ENCODE measurements around the gene PPIL6.

PPIL6 gene

GRCh38 chr6:109396046-109396718 lies 44.2 kb downstream of the PPIL6 start:
- DNase-seq (ENCODE audit: extremely low spot score): no peak
- ChIA-PET CTCF (interaction anchor here (0.9 to 4.4 kb wide), 4 partner anchors 9 to 209 kb away, joined by 3 to 41 read pairs (median 5); partner anchors contain the start of gene CD164), POLR2A (no interaction called here)
- TF ChIP-seq CTCF (IDR thresholded peaks at IDR 0.05; ENCODE audit: control extremely low read depth, extremely low read depth, low read depth, missing control alignments): no peak

DNA sequence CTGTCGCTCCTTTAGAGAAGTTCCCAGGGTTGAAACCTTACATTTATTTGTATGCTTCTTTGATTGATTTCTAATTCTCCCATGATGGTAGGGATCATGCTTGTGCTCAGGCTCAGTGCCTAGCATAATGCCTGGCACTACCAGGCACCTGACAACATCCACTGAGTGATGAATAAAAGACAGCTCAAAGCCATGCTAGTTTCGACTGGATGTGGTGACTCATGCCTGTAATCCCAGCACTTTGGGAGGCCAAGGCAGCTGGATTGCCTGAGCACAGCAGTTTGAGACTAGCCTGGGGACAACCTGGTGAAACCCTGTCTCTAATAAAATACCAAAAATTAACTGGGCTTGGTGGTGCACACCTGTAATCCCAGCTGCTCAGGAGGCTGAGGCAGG lies 46.5 kb downstream of the PPIL6 start:
- DNase-seq (ENCODE audit: extremely low spot score): no peak
- ChIA-PET CTCF (interaction anchor here (0.9 to 4.4 kb wide), 4 partner anchors 10 to 207 kb away, joined by 3 to 41 read pairs (median 4); partner anchors contain the start of gene CD164), POLR2A (no interaction called here)
- TF ChIP-seq CTCF (IDR thresholded peaks at IDR 0.05; ENCODE audit: control extremely low read depth, extremely low read depth, low read depth, missing control alignments): no peak

- ChIA-PET POLR2A (interaction anchor here (0.6 kb wide), 1 partner anchor 9 kb away, joined by 4 read pairs; no protein-coding TSS in a partner anchor), CTCF (interaction anchor here (0.9 to 4.4 kb wide), 8 partner anchors 9 to 206 kb away, joined by 3 to 41 read pairs (median 4); partner anchors contain the start of gene CD164)
- no peak for TF ChIP-seq CTCF (IDR thresholded peaks at IDR 0.05; ENCODE audit: control extremely low read depth, extremely low read depth, low read depth, missing control alignments)
- no peak for DNase-seq (ENCODE audit: extremely low spot score)
Measured at GRCh38 chr6:109393157-109393885, 47.1 kb downstream of the PPIL6 start.

GRCh38 chr6:109389650-109390274 lies 50.7 kb downstream of the PPIL6 start:
- TF ChIP-seq CTCF (IDR thresholded peaks at IDR 0.05; ENCODE audit: control extremely low read depth, extremely low read depth, low read depth, missing control alignments): no peak
- CTCF ChIA-PET: interaction anchor here (0.8 to 2.4 kb wide), 3 partner anchors 11 to 203 kb away, joined by 3 to 8 read pairs (median 3); no protein-coding TSS in a partner anchor
- no peak for DNase-seq (ENCODE audit: extremely low spot score)
- POLR2A ChIA-PET: no interaction called here

DNA sequence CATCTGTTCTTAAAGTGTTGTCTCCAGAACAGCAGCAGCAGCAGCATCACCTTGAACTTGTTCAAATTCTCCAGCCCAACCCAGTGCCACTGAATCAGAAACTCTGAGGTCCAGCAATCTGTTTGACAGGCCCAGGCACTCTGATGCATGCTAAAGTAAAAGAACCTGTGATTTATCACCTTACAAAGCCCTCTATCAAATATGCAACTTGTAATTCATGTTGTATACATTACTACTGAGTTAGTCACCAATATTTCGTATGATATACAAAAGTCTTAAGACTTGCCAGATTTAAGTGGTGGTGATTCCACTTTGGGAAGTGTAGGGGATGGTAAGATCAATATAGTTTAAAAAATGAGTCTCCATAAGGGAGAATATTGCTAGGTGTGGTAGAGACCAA lies 52.2 kb downstream of the PPIL6 start:
- no peak for DNase-seq (ENCODE audit: extremely low spot score)
- CTCF ChIA-PET: interaction anchor here (2.4 to 6.5 kb wide), 2 partner anchors 16 to 200 kb away, joined by 8 to 111 read pairs; no protein-coding TSS in a partner anchor
- no peak for TF ChIP-seq CTCF (IDR thresholded peaks at IDR 0.05; ENCODE audit: control extremely low read depth, extremely low read depth, low read depth, missing control alignments)
- POLR2A ChIA-PET: no interaction called here

DNA sequence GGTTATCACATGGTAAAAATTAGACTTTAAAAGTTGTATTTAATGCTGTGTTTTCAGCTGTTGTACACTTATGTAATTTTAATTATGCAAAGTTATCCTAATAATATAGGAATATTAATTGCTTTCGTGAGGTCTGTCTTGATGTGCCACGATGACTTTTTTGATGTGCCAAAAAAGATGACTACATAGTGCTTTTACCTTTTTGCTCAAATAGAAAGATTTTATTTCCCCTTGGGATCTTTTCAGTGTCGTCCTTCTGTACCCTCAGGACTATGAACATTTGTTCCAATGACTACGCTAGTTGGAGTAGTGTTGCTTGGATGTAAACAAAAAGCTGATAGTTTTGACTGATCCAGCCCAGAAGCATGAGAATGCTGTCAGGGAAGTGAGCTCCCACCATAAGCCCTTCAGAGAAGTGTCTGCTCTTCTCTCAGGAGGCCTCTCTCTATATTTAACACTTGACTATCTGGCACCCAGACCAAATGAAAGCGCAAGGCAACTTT lies 56.9 kb downstream of the PPIL6 start:
- ChIA-PET POLR2A (interaction anchor here (1.0 to 2.4 kb wide), 3 partner anchors 10 to 99 kb away, joined by 3 to 15 read pairs (median 7); partner anchors contain the start of gene ZBTB24), CTCF (interaction anchor here (0.8 to 6.5 kb wide), 37 partner anchors 8 to 842 kb away, joined by 3 to 111 read pairs (median 4); partner anchors contain the start of genes CEP57L1, MICAL1, PPIL6 and SESN1)
- DNase-seq (ENCODE audit: extremely low spot score): no peak
- TF ChIP-seq CTCF (IDR thresholded peaks at IDR 0.05; ENCODE audit: control extremely low read depth, extremely low read depth, low read depth, missing control alignments): no peak

All from GM10248 (cell line).